Mucosa of stomach (tissue), 1 donor: Measurements from ENCODE around the gene PI4KA.
"Not testable (repeated sequence)": the region's sequence is repeated elsewhere in the genome, so short reads cannot be mapped to it uniquely, and the experiment has no call there.

ENCODE experiments used
- H3K27me3 ChIP-seq: one replicate; pipeline ENCODE4 v1.7.0; 2013; ENCODE audit warnings: mild to moderate bottlenecking, low read length; ENCODE audit not compliant: control insufficient read depth, insufficient read depth
- H3K36me3 ChIP-seq: one replicate; pipeline ENCODE4 v1.7.0; 2013; ENCODE audit warnings: low read length; ENCODE audit not compliant: control insufficient read depth, insufficient read depth
- H3K4me1 ChIP-seq: one replicate; pipeline ENCODE4 v1.7.0; 2013; ENCODE audit warnings: mild to moderate bottlenecking, low read length; ENCODE audit not compliant: control insufficient read depth, insufficient read depth
- H3K4me3 ChIP-seq: one replicate; pipeline ENCODE4 v1.7.0; 2013; ENCODE audit warnings: low read length
- H3K9ac ChIP-seq: one replicate; pipeline ENCODE4 v1.7.0; 2013; ENCODE audit warnings: mild to moderate bottlenecking, low read length, moderate library complexity
- H3K9me3 ChIP-seq: one replicate; pipeline ENCODE4 v1.7.0; 2013; ENCODE audit warnings: mild to moderate bottlenecking, low read length, moderate library complexity; ENCODE audit not compliant: control insufficient read depth
- donor health status: Pancreatic carcinoma.

Gene PI4KA

DNA sequence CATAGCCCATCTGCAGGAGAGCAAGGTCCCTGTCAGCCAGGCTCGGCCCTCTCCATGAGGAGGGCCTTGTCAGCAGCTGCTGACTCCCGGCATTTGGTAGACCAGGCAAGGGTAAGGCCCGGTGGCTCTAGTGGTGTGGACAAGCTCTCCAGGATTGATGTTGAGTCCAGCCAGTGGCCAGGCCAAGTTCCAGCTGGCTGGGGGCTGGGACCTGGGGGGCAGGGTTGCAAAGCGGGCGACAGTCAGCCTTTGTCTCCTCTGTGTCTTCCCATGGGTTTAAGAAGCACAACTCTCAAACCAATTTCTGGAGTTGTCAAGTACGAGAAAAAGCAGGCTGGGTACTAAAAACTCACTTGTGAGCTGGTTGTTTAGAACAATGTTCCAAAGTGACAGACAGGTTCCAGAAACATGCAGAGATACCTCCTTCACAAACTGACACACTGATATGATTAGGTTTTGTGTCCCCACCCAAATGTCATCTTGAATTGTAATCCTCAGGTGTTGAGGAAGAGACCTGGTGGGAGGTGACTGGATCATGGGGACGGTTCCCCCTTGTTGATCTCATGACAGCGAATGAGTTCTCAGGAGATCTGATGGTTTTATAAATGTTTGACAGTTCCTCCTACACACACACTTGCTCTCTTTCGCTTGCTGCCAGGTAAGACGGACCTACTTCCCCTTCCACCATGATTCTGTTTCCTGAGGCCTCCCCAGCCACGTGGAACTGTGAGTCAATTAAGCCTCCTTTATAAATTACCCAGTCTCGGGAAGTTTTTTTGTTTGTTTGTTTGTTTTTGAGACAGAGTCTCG is 137.0 kb downstream of the PI4KA start:
- Histone ChIP-seq H3K36me3 (no peaks in the 10 kb centered on the region), H3K4me1 (no peaks in the 10 kb centered on the region)

GRCh38 chr22:20720692-20721408 is 137.8 kb downstream of the PI4KA start:
- H3K9me3 ChIP-seq, result no peaks in the 10 kb centered on the region
- no peak overlapping the region for H3K4me3 ChIP-seq
- H3K27me3 ChIP-seq, result no peaks in the 10 kb centered on the region
- no peaks in the 10 kb centered on the region for H3K4me1 ChIP-seq
- H3K9ac ChIP-seq, result no peak overlapping the region
- H3K36me3 ChIP-seq, result no peaks in the 10 kb centered on the region

More for the DNA sequence above, 137.0 kb downstream of the PI4KA start:
- no peaks in the 10 kb centered on the region for H3K27me3 ChIP-seq
- H3K9ac ChIP-seq, result no peak overlapping the region
- H3K9me3 ChIP-seq, result no peaks in the 10 kb centered on the region
- H3K4me3 ChIP-seq, result no peak overlapping the region

- not testable (repeated sequence) for H3K4me3 ChIP-seq, H3K9me3 ChIP-seq, H3K4me1 ChIP-seq, H3K9ac ChIP-seq, H3K27me3 ChIP-seq, H3K36me3 ChIP-seq
Observed at GRCh38 chr22:20718727-20719126, 139.9 kb downstream of the PI4KA start.

- not testable (repeated sequence) for H3K4me3 ChIP-seq, H3K9me3 ChIP-seq, H3K4me1 ChIP-seq, H3K36me3 ChIP-seq, H3K27me3 ChIP-seq, H3K9ac ChIP-seq
Observed at GRCh38 chr22:20717981-20718380, 140.6 kb downstream of the PI4KA start.

DNA sequence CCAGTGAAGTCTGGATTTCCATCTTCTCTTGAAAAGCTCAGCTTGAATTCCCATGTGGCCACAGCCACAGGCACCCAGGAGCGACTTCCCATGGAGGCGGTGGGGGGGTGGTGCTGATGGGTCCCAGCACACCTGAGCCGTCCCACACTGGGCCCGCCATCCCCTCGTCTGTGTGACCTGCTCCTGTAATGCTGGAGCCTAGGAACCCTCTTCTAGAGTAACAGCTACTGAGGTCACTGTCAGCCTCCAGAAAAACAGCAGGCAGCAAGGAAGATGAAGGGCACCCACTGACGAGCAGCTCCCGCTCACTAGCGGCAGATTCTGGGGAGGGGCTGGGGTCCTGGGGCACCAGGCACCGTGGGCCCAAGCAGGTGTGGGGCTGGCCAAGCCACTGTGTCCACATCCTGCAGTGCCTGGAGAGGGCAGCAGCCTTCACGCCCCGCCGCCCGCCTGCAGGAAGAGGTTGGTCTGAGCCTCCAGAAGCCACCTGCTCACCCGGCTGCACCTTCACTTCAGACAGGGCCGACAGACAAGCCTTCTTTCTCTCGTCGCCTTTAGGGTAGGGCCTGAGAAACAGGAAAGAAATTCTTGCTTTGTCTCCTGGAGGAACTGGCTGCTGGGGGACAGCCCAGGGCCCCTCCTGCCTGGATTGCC is 141.3 kb downstream of the PI4KA start:
- H3K36me3 ChIP-seq, H3K9me3 ChIP-seq, H3K9ac ChIP-seq, H3K4me1 ChIP-seq, H3K27me3 ChIP-seq, H3K4me3 ChIP-seq: not testable (repeated sequence)

DNA sequence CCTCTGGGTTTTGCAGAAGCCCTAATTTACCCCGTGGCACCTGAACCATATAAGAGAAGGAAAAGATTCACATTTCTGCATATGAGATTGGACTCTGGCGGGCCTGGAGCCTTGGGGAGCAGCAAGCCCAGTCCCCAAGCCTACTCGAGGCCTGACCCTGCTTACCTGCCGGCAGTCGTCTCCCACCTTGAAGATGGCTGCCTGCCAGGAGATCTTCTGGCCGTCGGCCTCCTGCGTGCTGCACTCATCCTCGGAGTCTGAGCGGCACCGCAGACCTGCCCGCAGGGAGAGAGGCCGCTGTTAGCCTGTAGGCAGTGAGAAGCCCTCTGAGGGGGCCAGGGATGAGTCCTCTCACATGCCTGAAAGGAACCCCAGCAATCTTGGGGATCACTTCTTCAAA is 145.5 kb downstream of the PI4KA start:
- not testable (repeated sequence) for H3K4me1 ChIP-seq, H3K9ac ChIP-seq, H3K9me3 ChIP-seq, H3K27me3 ChIP-seq, H3K4me3 ChIP-seq, H3K36me3 ChIP-seq

DNA sequence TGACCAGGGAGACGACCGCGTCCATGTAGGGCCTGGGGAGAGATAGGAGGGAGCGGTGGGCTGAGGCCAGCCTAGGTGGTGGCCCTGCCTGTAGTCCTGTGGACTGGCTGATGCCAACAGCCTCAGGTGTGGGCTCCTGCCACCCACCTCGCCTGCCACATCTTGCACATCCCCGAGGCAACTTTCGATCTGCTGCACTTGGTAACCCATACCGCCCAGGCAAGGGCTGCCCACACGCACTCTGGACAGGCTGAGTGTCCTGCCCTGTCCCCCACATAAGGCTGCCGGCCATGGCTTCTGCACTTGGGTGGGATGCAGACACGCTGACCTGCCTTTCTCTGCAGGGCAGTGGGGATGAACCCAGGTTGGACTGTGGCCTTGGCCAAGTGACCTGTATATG is 148.6 kb downstream of the PI4KA start:
- H3K9me3 ChIP-seq, H3K4me1 ChIP-seq, H3K9ac ChIP-seq, H3K27me3 ChIP-seq, H3K4me3 ChIP-seq, H3K36me3 ChIP-seq: not testable (repeated sequence)

GRCh38 chr22:20707549-20708118 is 151.0 kb downstream of the PI4KA start:
- not testable (repeated sequence) for H3K9ac ChIP-seq, H3K4me1 ChIP-seq, H3K4me3 ChIP-seq, H3K36me3 ChIP-seq, H3K27me3 ChIP-seq, H3K9me3 ChIP-seq

DNA sequence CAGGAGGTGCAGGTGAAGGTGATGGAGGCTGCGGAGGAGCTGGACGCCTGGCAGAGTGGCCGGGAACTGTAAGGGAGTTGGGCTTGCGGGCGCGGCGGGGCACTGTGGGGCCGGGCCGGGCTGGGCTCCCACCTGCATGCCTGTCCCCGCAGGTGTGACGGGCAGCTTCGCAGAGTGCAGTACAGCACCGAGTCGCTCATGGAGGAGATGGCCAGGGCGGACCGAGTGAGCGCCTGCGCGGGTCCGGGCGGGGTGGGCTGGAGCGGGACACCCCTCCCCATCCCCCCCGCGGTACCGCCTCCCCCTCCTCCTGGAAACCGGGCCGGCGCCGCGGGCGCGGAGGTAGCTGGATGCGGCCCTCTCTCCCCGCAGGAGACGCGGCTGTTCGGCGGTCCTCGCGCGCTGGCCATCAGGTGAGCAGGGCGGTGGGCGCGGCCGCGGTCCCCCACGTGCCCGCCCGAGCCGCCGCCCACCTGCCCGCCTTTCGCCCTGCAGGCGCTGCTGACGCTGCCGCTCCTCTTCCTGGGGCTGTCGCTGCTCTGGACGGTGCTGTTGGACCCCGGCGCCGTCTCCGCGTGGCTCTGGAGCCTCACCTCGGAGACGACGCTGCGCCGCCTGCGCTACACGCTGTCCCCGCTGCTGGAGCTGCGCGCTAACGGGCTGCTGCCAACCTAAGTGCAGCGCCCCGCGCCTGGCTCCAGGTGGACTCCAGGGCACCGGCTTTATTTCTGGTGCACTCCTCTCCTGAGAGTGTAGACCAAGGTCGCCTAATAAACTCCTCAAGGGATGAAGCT is 154.6 kb downstream of the PI4KA start:
- not testable (repeated sequence) for H3K9ac ChIP-seq, H3K27me3 ChIP-seq, H3K4me1 ChIP-seq, H3K36me3 ChIP-seq, H3K9me3 ChIP-seq, H3K4me3 ChIP-seq

GRCh38 chr22:20703414-20703806 is 155.2 kb downstream of the PI4KA start:
- not testable (repeated sequence) for H3K27me3 ChIP-seq, H3K36me3 ChIP-seq, H3K9me3 ChIP-seq, H3K4me1 ChIP-seq, H3K9ac ChIP-seq, H3K4me3 ChIP-seq

DNA sequence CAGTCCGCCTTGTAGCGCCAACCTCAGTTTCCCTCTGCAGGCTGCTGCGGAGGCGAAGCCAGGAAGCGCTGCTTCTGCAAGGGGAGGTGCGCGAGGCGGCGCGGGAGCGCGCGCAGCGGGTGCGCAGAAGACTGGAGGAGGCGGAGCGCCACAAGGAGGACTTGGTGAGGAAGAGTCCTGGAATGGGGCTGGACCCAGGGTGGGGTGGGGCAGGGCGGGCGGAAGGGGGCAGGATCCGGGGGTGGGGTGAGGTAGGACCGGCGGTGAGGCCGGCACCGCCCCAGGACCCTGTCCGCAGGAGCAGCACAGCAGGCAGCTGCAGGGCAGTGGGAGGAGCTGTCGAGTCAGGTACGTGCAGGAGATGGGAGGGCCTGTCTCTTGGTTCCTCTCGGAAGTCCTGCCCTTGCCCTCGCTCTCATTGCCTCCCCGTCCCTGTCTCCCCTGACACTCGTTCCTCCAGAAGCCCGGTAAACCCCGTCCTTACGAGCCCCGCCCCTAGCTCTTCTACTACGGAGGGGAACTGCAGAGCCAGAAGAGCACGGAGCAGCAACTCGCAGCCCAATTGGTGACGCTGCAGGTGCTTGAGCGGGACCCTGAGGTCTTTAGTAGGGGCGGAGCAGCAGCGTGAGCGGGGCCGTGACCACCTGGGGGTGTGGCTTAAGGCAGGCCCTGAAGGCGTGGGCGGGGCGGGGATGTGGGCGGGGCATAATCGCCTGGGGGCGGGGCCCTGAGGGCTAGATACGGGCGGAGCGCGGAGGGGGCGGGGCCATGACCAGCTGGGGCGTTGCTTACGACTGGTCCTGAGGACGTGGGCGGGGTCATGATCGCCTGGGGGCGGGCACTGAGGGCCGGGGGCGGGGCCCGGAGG is 155.8 kb downstream of the PI4KA start:
- H3K4me1 ChIP-seq, H3K27me3 ChIP-seq, H3K36me3 ChIP-seq, H3K9me3 ChIP-seq, H3K9ac ChIP-seq, H3K4me3 ChIP-seq: not testable (repeated sequence)
